GM18519 (cell line): Measurements from ENCODE around the gene CES5A.
"Not testable (repeated sequence)": the region's sequence is repeated elsewhere in the genome, so short reads cannot be mapped to it uniquely, and the experiment has no call there.

Experiments
- ATAC-seq: cut with Tn5 transposase; IDR thresholded peaks from one replicate; pipeline ENCODE4 v1.9.1; 2021; ENCODE audit warnings: mild to moderate bottlenecking, moderate library complexity; ENCODE audit not compliant: unreplicated experiment, low FRiP score

CES5A gene

GRCh38 chr16:55888546-55888945, 13.4 kb upstream of the CES5A start:
- no peak for ATAC-seq

DNA sequence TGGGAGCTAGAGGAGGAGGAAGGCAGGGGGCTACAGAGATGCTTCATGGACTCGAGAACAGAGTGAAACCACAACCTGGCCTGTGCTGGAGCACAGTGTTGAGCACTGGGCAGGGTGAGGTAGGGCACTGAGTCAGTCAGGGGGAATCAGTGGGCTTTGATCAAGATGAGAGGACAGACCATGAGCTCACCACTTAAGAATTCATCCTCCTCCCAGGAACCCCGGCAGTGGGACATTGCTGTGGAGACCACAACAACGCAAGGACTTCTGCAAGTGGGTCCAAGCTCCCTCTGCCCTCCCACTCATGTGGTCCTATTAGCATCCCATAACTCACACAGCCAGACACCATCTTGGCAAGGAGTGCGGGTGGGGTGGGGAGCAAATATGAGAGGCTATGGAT, 1.7 kb upstream of the CES5A start:
- ATAC-seq: no peak

- no peak for ATAC-seq
Measured at GRCh38 chr16:55873122-55873521, 2.1 kb downstream of the CES5A start.

GRCh38 chr16:55872130-55872529, 3.0 kb downstream of the CES5A start:
- no peak for ATAC-seq

- ATAC-seq: no peak
Measured at GRCh38 chr16:55871411-55872038, 3.6 kb downstream of the CES5A start.

DNA sequence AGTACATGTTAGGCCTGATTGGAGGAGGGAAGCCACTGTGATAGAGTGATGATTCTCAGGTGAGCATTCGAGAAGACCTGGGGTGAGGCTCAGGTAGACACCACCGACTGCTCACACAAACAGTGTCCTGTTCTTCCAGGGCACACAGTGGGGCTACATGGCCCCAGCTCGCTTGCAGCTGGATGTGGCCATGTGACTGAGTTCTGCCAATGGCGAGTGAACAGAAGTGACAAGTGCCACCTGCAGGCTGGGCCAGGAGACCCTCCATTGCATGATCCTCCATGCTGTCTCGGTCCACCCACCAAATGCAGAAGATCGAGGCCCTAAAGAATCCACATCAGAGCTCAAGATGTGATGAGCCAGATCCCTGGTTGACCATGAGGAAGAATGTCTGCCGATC, 6.2 kb downstream of the CES5A start:
- no peak for ATAC-seq

DNA sequence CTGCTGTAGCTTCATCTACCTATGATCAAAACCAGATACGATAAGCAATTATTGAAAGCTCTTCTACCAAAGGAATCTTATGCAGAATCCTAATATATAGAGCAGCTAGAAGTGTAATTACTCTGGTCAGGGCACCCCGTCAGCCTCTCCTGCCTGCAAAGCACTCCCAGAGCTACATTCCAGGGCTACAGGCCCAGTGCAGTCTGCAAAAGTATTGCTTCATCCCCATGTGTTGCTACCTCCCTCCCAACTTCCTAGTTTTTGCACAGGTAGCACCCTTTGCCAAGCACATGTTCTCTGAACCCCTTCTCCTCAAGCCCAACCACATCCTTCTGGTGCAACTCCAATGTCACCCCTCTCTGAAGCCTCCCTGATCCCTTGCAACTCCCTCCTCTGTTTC, 7.0 kb downstream of the CES5A start:
- no peak for ATAC-seq

DNA sequence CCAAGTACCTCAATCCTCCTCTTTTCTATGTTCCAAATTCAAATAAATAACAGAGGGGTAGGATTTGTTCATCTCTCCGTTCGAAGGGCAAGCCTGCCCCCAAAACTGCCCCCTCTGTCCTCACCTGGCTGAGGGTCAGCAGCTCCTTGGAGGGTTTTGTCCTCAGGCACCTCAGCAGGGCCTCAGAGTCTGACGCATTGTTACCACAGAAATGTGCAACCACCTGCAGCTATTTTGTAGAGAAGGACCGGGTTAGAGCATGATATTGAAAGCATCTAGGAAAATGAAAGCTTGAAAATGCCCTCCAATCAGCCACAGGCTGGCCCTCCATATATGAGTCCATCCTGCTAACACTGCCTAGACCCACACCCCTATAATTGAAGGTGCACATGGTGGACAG, 13.9 kb downstream of the CES5A start:
- no peak for ATAC-seq

GRCh38 chr16:55857650-55858049, 17.5 kb downstream of the CES5A start:
- not testable (repeated sequence) for ATAC-seq

DNA sequence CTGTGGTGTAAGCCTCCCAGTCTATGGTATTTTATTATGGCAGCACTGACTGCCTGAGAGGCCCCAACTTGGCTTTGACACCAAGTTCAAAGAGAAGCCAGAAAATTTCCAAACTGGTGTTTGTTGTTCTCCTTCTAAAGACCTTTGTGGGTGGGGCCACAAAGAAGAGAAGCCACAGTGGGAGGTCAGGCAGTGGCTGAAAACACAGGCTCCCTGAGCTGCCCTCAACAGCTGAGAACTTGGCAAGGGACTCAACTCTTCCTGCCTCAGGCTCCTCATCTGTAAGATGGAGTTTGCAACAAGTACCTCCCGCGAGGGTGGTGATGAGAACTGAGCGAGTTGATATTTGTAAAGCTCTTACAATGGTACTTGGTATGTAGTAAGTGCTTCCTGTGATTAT, 18.2 kb downstream of the CES5A start:
- ATAC-seq: no peak

DNA sequence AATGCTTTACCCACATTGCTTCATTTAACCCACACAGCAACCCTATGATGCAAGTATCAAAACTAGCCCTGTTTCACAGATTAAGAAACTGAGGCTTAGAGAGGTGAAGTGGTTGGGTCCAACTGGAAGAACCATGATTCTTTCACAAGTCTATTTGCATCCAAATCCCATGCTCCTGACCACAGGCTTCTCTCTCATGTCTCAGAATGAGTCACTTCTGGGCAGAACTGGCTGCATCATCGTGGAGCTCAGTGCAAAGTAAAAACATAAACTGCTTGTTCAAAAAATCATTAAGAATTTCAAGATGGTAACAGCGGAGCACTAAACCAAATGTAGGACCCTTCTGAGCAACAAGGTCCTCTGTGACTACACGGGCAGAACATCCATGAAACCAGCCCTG, 22.1 kb downstream of the CES5A start:
- no peak for ATAC-seq

DNA sequence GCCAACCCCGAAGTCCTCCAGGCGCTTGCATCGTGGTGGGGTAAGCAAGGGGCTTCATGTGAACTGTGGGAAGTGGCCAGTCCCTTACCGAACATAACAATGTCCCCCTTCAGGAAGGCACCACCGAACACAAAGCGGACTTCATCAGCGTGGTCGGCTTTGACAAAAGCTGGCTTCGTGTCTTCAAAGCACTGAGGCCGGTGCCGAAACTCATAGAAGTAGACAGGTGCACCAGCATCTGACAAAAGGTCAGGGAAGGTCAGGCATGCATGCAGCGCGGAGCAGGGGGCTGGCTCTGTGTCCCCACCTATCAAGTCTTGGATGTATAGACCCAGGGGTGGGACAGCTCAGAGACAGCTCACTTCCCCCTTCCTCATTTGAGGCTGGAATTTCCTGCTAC, 25.6 kb downstream of the CES5A start:
- ATAC-seq: no peak

- ATAC-seq: no peak
Measured at GRCh38 chr16:55846598-55847346, 28.4 kb downstream of the CES5A start.

- no peak for ATAC-seq
Measured at GRCh38 chr16:55843105-55843395, 32.1 kb downstream of the CES5A start.

- ATAC-seq: no peak
Measured at GRCh38 chr16:55842369-55843104, 32.6 kb downstream of the CES5A start.

- no peak for ATAC-seq
Measured at GRCh38 chr16:55839115-55839514, 36.1 kb downstream of the CES5A start.

DNA sequence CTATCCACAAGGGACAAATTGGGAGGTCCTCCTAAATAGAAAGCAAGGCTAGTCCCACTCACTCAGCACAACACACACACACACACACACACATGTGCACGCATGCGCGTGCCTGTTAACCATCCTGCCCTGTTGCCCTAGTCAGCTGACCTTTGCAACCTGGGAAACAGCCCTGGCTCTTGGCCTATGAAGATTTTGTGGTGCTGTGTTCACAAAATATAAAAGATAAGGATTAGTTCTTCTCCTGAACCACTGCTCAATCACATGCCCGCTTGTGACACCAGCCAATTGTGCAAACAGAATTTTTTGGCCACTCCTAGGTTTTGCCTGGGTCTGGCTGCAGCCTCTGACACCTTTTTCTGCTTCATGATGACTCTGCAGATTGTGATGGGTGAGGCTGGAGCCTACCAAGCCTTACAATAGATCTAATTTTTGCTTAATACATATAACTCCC, 39.0 kb downstream of the CES5A start:
- ATAC-seq: no peak

DNA sequence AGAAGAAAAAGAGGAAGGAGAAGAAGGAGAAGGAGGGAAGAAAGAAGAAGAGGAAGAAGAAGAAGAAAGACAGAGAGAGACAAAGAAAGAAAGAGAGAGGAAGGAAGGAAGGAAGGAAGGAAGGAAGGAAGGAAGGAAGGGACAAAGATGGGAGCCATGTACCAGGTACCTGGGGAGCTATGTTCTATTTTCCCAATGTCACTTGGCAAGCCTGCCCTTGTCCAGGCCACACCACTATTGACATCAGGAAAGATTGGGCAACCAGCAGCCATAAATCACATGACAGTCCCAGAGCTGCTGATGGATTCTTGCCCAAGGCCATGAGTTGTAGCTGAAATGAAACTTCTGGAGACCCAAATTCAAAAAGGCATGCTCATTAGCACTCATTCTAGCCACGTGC, 39.6 kb downstream of the CES5A start:
- ATAC-seq: no peak

- ATAC-seq: not testable (repeated sequence)
Measured at GRCh38 chr16:55835173-55835572, 40.0 kb downstream of the CES5A start.

DNA sequence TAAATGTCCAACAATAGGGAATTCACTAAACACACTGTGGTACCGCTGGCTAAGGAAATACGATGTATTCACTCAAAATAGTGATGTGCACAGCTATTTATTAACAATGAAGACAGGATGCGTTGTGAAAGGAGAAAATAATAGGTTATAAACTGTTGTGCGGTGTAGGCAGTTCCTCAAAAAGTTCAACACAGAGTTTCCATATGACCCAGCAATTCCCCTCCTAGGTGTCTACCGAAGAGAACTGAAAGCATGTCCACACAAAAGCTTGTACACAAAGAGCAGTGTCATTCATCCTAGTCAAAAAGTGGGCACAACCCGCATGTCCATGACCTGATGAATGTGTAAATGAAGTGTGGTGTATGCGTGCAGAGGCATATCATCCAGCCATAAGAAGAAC, 41.1 kb downstream of the CES5A start:
- ATAC-seq: no peak

DNA sequence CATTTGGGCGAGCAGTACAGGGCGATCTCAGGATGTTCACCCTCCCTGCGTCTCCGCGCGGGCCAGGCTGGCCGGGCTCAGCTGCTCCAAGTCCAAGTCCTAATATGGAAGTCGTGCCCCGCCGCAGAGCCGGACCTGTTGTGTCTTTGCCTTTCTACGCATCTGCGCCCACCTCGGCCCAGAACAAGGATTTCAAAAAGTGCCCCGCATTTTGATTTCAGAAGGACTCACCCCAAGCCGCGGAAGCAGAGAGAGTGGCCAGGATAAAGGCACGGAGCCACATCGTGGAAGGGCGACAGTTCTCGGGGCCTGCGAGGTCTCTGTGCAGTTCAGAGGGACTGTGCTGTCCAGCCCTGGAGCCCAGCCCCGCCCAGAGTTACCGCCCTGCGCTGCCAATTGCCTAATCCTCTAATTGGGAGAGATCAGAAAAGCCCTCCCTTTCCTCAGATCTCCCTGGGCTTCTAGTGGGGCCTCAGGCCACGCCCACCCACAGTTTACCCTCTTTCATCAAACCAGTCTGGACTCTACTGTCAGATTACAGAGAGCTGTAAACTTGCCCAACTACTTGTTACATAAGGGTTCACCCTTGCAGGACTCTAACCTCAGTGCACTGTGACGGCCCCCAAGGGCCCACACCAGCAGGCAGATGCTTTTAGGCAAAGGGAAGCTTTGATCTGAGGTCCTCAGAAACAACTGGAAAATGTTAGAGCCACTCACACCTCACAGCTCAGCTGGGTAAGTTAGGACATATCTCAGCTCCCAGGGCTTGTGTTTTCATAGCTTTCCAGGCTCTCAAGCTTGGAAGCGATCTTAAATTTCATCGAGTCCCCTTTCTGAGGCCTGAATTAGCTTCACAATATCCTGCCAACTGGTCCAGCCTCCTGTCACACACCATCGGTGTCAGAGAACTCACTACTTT, 42.1 kb downstream of the CES5A start, which contains the start of gene CES1:
TSS of gene CES1 (minus strand) at position 324 of the 919 bp plus-strand sequence. CDS start at position 283, 41 bp downstream.
- ATAC-seq: no peak
